ENCODE data around the gene CCSER1. TPM values are rescaled to one million over a fixed set of nuclear protein-coding genes. Genes with fewer than 3 reads are reported as not detected.

CCSER1 gene
- total RNA-seq, 4 donors from 2014 or later = 3.2 to 17.3 (median 10.2) TPM

DNA sequence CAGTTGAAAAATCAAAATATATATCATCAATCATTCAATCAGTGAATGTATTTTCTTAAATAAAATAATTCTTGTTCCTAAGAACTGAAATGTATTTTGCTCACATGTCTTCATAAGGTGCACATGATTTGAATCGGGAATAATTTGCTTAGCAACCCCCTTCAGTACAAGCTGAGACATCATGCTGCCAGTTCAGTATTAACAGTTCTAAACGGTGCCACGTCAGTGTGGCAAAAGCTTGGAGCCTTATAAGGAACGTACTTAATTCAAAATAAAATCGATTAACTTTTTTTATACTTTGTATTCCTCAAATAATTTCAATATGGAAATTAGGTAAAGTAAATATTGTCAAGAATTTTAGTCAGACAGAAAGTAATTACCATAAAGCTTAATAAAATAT lies 287.9 kb downstream of the CCSER1 start:
- DNase-seq (ENCODE audit: low spot score) (no peak), ATAC-seq (ENCODE audit: low FRiP score) (no peak)
- TF ChIP-seq, protein P1, sequence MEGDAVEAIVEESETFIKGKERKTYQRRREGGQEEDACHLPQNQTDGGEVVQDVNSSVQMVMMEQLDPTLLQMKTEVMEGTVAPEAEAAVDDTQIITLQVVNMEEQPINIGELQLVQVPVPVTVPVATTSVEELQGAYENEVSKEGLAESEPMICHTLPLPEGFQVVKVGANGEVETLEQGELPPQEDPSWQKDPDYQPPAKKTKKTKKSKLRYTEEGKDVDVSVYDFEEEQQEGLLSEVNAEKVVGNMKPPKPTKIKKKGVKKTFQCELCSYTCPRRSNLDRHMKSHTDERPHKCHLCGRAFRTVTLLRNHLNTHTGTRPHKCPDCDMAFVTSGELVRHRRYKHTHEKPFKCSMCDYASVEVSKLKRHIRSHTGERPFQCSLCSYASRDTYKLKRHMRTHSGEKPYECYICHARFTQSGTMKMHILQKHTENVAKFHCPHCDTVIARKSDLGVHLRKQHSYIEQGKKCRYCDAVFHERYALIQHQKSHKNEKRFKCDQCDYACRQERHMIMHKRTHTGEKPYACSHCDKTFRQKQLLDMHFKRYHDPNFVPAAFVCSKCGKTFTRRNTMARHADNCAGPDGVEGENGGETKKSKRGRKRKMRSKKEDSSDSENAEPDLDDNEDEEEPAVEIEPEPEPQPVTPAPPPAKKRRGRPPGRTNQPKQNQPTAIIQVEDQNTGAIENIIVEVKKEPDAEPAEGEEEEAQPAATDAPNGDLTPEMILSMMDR (IDR thresholded peaks at IDR 0.05) = no peak

DNA sequence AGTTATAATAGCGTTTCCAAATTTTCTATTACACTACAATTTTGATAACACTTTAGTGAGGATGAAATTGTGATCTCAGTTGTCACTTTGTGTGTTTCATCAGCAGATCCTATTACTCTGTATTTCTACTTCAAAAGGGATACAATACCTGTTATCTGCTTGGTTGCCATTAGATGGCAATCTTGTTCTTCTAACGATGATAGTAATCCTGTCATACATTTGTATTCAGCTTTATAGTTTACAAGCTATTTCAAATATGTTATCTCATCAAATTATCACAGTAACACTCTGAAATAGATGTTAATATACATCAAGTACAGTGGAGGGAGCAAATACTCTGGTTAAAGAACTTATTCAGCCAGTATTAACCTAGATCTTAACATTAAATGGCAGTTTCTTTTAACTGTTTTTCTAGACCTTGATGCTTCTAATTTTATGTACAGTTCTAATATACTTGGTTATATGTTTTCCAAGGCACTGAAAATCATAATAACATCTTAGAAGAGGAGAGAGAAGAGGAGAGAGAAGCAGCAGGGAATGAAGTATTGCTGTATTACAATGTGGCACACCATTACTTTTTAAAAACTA lies 292.0 kb downstream of the CCSER1 start:
- TF ChIP-seq, protein P1 (IDR thresholded peaks at IDR 0.05) = no peak
- ATAC-seq (ENCODE audit: low FRiP score) (no peak), DNase-seq (ENCODE audit: low spot score) (no peak)

DNA sequence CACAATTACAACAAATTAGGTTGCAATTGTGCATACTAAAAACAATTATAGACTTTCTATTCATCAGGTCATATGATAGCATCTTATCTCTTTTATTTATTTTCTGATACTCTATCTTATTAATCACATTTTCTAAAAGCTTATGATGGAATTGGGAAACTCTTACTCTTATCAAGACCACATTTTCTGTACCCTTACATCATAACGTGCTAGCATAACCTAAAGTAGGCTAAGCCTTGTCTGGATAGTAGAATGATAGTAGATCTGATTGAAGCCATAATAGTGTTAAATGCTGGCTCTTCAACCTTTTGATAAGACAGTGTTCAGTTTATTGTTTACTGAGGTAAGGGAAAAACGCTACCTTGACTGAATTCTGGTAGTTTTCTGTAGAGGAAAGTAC lies 294.0 kb downstream of the CCSER1 start:
- DNase-seq (ENCODE audit: low spot score) (no peak), ATAC-seq (ENCODE audit: low FRiP score) (no peak)
- TF ChIP-seq, protein P1 (IDR thresholded peaks at IDR 0.05) = no peak

DNA sequence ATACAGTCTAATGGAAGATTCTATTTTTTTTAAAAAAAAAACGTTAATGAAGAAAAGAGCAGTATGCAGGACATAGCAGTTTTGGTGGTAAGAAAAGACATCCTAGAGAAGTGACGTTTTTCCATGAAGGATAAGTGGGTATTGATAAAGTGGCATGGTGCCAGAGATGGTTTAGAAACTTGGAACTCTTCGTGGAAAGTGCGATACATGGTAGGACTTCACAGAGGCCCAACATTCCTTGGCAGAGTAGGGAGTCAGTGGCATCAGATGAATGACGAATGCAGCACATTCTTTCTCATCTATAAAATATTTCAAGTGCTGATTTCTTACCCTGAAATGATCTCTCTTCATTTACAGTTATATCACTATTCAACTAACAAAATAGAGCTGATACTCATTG lies 298.7 kb downstream of the CCSER1 start:
- ATAC-seq (ENCODE audit: low FRiP score) (no peak), DNase-seq (ENCODE audit: low spot score) (no peak)
- TF ChIP-seq, protein P1 (IDR thresholded peaks at IDR 0.05) = no peak

DNA sequence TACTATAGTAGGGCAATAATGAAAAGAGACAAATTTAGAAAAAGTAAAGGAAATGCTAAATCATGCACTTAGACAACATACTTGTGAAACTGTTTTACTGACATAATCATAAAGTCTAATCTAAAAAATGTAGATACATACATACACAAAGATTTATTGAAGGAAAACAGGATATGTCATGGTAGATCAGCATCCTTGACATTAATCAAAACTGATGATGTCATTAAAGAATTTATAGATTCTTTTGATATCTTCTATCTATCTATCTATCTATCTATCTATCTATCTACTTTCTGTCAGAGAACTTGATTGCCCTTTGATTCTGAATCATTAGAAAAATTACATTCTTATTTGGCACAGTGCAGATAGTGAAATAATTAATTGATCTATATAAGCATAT lies 311.3 kb downstream of the CCSER1 start:
- ATAC-seq (ENCODE audit: low FRiP score) = no peak
- TF ChIP-seq, protein P1 (IDR thresholded peaks at IDR 0.05) = no peak

DNA sequence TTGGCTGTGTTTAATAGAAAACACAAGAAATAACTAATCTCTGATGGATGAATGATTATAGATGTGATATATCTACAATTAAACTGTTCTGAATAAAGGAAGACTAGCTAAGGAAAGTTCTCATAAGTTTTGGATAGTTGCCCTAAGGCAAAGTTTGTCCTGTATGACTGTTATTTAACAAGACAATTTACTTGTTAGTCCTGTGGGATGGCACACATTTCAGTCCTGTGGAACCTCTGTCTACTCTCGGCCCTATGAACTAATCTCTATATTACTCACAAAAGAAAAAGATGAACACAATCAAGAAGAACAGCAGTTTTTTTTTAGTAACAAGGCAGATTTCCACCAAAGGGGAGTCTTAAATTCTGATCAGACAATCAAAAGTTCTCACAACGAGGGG lies 314.6 kb downstream of the CCSER1 start:
- ATAC-seq (ENCODE audit: low FRiP score) (no peak), DNase-seq (ENCODE audit: low spot score) (no peak)
- TF ChIP-seq, protein P1 (IDR thresholded peaks at IDR 0.05) = no peak

More for the DNA sequence above, 311.3 kb downstream of the CCSER1 start:
- no peak for DNase-seq (ENCODE audit: low spot score)

DNA sequence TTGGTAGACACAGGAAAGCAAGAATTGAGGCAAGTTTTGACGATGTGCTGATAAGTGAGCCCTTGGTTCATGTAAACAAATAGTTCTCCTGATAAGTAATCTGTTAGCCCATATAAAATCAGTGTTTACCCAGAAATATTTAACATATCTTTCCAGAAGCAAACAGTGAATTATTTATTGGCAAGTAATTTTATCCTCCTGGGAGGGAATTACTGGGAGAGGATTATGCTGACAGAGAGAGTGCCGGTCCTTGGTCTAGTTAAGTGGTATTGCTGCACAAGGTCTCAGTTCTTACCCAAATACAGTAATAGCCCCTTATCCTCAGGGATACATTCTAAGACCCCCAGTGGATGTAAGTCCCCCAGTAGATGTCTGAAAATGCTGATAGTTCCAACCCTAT lies 315.4 kb downstream of the CCSER1 start:
- no peak for DNase-seq (ENCODE audit: low spot score)
- TF ChIP-seq, protein P1 (IDR thresholded peaks at IDR 0.05) = no peak
- no peak for ATAC-seq (ENCODE audit: low FRiP score)

Data from omental fat pad (tissue), 4 donors.